ENCODE results near the gene IQCH.
A peak's percentile ranks its signal among the peaks of the same experiment; 100 is the strongest.

The IQCH gene

DNA sequence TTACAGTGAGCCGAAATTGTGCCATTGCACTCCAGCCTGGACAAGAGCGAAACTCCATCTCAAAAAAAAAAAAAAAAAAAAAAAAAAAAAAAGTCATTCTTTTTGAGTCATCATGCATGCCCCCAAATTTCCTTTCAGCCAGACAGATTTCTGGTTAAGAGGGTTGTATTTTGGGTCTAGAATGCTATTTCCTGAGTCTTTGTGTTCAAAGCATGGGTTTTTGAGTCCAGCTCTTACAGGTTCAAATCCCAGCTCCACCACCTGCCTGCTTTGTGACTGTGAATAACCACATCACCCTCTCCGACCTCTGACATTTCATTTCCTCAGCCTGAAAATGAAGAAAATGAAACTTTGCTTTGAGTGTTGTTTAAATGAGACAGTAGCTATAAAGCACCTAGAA, 257.0 kb downstream of the IQCH start:
- TF ChIP-seq, protein P1, sequence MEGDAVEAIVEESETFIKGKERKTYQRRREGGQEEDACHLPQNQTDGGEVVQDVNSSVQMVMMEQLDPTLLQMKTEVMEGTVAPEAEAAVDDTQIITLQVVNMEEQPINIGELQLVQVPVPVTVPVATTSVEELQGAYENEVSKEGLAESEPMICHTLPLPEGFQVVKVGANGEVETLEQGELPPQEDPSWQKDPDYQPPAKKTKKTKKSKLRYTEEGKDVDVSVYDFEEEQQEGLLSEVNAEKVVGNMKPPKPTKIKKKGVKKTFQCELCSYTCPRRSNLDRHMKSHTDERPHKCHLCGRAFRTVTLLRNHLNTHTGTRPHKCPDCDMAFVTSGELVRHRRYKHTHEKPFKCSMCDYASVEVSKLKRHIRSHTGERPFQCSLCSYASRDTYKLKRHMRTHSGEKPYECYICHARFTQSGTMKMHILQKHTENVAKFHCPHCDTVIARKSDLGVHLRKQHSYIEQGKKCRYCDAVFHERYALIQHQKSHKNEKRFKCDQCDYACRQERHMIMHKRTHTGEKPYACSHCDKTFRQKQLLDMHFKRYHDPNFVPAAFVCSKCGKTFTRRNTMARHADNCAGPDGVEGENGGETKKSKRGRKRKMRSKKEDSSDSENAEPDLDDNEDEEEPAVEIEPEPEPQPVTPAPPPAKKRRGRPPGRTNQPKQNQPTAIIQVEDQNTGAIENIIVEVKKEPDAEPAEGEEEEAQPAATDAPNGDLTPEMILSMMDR (IDR thresholded peaks at IDR 0.05; ENCODE audit: low read depth, low read length): no peak
- H3K4me3 ChIP-seq (ENCODE audit: low read depth, low read length): no peak overlapping the region

DNA sequence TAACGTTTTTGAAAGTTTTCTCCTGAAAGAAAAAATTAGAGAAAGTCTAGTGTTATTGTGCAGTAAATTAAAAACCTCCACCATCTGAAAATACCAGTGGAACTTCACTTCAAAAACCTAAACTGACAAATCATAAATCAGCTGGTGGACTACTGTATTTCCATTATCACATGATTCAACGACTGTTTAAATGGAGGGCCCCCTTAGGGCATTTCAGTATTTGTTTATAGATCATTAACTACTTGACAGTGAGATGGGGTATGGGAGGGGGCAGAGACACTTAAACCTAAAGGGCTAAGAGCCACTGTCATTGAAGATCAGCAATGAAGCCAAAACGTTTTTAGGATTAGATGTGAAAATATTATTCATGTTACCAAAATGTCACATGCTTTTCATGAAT, 257.6 kb downstream of the IQCH start:
- TF ChIP-seq, protein P1 (IDR thresholded peaks at IDR 0.05; ENCODE audit: low read depth, low read length): no peak
- no peak overlapping the region for H3K4me3 ChIP-seq (ENCODE audit: low read depth, low read length)

DNA sequence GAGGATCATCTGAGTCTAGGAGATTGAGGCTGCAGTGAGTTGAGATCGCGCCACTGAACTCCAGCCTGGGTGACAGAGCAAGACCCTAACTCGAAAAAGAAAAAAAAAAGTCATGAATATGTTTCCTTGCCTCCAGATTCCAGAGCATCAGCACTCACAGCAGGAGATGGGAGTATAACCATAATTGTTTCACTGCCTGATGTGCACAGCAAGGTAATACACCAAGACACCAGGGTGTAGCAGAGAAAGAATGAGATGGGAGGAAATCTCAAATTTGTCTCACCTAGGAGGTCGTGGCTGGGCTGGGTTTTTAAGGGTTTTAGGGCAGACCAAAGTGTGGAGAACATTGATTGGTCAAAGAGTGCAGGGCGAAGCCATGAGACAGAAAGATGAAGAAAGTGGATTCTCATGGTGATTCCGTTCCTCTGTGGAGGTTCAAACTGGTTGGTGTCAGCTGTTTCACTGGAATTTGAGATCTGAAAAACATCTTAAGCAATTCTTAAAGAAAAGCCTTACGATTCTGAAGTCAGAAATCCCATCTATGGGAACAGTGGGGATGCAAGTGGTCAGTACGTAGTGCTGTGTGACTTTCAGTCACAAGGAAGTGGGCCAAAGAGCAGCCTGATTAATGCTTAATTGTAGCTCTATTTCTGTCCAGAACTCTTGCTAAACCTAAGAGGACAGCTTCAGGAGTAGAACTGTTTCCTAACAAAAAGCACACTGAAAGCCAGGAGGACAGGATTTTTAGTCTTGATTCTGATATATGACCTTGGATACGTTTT, 258.5 kb downstream of the IQCH start:
- TF ChIP-seq, protein P1 (IDR thresholded peaks at IDR 0.05; ENCODE audit: low read depth, low read length): no peak
- H3K4me3 ChIP-seq (ENCODE audit: low read depth, low read length): no peak overlapping the region

DNA sequence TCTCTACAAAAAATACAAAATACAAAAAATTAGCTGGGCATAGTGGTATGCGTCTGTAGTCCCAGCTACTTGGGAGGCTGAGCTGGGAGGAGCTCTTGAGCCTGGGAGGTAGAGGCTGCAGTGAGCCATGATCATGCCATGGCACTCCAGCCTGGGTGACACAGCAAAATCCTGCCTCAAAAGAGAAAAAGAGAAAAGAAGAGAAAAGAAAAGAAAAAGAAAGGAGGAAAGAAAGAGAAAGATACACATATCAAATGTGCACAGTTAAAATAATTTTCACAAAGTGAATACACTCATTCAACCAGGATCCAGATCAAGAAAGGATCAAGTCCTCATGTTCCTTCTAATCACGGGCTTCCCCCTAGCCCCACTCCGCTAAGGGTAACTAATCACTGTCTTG, 260.5 kb downstream of the IQCH start:
- no peak overlapping the region for H3K4me3 ChIP-seq (ENCODE audit: low read depth, low read length)
- TF ChIP-seq, protein P1 (IDR thresholded peaks at IDR 0.05; ENCODE audit: low read depth, low read length): no peak

DNA sequence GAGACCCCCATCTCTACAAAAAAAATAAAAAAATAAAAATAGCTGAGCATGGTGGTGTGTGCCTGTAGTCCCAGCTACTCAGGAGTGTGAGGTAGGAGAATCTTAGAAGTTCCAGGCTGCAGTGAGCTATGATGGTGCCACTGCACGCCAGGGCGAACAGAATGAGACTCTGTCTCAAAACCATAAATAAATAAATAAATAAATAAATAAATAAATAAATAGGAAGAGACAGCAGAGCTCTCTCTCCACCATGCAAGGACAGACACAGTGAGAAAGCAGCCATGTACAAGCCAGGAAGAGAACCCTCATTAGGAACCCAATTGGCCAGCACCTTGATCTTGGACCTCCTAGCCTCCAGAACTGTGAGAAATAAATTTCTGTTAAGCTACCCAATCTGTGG, 261.0 kb downstream of the IQCH start:
- TF ChIP-seq, protein P1 (IDR thresholded peaks at IDR 0.05; ENCODE audit: low read depth, low read length): no peak
- no peak overlapping the region for H3K4me3 ChIP-seq (ENCODE audit: low read depth, low read length)

DNA sequence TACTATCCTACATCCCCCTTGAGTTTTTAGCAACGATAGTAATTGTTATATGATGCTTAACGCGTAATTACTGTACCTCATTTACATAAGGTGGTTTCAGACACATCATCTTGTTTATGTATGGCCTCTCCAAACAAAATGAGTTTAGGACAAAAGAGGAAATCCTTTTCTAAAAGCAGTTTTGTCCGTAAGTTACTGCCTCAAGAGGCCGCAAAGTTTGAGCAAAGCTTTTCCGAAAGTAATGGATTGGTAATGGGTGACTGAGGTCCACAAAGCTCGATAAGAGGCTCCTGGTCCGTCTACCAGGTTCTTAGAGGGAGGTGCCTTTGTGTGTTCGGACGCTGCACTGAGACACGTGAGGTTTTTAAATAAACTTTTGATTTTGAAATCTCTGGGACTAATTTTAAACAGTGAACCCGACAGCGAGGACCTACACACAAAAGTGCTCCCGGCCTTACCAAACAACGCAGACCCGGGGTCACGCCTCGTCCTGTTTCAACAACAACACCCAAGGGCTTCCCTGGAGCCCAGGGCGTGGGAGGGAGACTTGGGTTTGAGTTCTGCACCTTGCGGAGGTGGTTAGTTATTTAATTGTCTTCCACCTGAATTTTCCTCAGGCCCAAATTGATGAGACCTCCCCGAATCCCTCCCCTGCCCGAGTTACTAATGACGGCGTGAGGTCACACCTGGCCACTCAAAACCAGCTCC, 265.9 kb downstream of the IQCH start:
- TF ChIP-seq, protein P1 (IDR thresholded peaks at IDR 0.05; ENCODE audit: low read depth, low read length): no peak
- peak overlapping the region; percentile 83 for H3K4me3 ChIP-seq (ENCODE audit: low read depth, low read length)

All from WI38 (cell line).